Liver (tissue), 9 donors: Measurements from ENCODE around the gene KLHDC7B. TPM values are rescaled to one million over a fixed set of nuclear protein-coding genes. Genes with fewer than 3 reads are reported as not detected.

ENCODE experiments used
- DNase-seq: peaks from one replicate; pipeline ENCODE4 v3.0.0-alpha.2; 2017; ENCODE audit warnings: low spot score
- H3K27ac ChIP-seq, 2 donors: one replicate each; pipeline ENCODE4 v1.7.0; 2013; ENCODE audit warnings: inconsistent platforms in 2 of 2, low read length in 2 of 2, control low read depth in 1 of 2, low read depth in 1 of 2, mild to moderate bottlenecking in 1 of 2
- H3K27me3 ChIP-seq, 4 donors: one replicate each; pipeline versions ENCODE4 v1.6.1 to v1.7.0; 2013; ENCODE audit warnings: low read length in 3 of 4, inconsistent platforms in 1 of 4, mild to moderate bottlenecking in 1 of 4, moderate library complexity in 1 of 4; ENCODE audit not compliant: control insufficient read depth in 4 of 4, insufficient read depth in 4 of 4
- H3K36me3 ChIP-seq, 4 donors: one replicate each; pipeline versions ENCODE4 v1.6.1 to v1.7.0; 2013; ENCODE audit warnings: low read length in 3 of 4, mild to moderate bottlenecking in 3 of 4, low read depth in 1 of 4, moderate library complexity in 1 of 4; ENCODE audit not compliant: control insufficient read depth in 4 of 4, insufficient read depth in 3 of 4
- H3K4me1 ChIP-seq, 4 donors: one replicate each; pipeline versions ENCODE4 v1.6.1 to v1.7.0; 2013; ENCODE audit warnings: low read length in 3 of 4, mild to moderate bottlenecking in 3 of 4, moderate library complexity in 1 of 4; ENCODE audit not compliant: control insufficient read depth in 4 of 4, insufficient read depth in 4 of 4
- H3K4me3 ChIP-seq, 3 donors: one replicate each; pipeline versions ENCODE4 v1.6.1 to v1.7.0; 2013; ENCODE audit warnings: low read length in 3 of 3, control low read depth in 1 of 3, low read depth in 1 of 3, mild to moderate bottlenecking in 1 of 3
- H3K9ac ChIP-seq, 2 donors: one replicate each; pipeline ENCODE4 v1.7.0; 2013; ENCODE audit warnings: low read length in 2 of 2, mild to moderate bottlenecking in 2 of 2, moderate library complexity in 2 of 2, control low read depth in 1 of 2, low read depth in 1 of 2
- H3K9me3 ChIP-seq, 4 donors: one replicate each; pipeline versions ENCODE4 v1.6.1 to v1.7.0; 2013; ENCODE audit warnings: low read length in 3 of 4; ENCODE audit not compliant: control insufficient read depth in 4 of 4
- EGR1 ChIP-seq, 2 donors: IDR thresholded peaks; 2 replicates each; pipeline ENCODE4 v1.6.1; 2016 to 2018; ENCODE audit warnings: antibody characterized with exemption in 2 of 2, low read depth in 2 of 2
- FOXA1 ChIP-seq: IDR thresholded peaks from 2 replicates; pipeline ENCODE4 v1.6.1; 2016; ENCODE audit warnings: antibody characterized with exemption
- FOXA2 ChIP-seq: IDR thresholded peaks from 2 replicates; pipeline ENCODE4 v1.6.1; 2016; ENCODE audit warnings: antibody characterized with exemption
- HNF4A ChIP-seq, 2 donors: conservative IDR thresholded peaks; 2 replicates each; pipeline ENCODE4 v1.6.1; 2016; ENCODE audit warnings: antibody characterized with exemption in 2 of 2, mild to moderate bottlenecking in 2 of 2
- HNF4G ChIP-seq: IDR thresholded peaks from 2 replicates; pipeline ENCODE4 v1.6.1; 2016; ENCODE audit warnings: antibody characterized with exemption
- JUND ChIP-seq, 2 donors: IDR thresholded peaks; 2 replicates each; pipeline ENCODE4 v1.6.1; 2016; ENCODE audit warnings: antibody characterized with exemption in 2 of 2
- NR2F2 ChIP-seq: IDR thresholded peaks from 2 replicates; pipeline ENCODE4 v1.6.1; 2016; ENCODE audit warnings: antibody characterized with exemption
- RAD21 ChIP-seq, 2 donors: IDR thresholded peaks; 2 replicates each; pipeline ENCODE4 v1.6.1; 2016; ENCODE audit warnings: antibody characterized with exemption in 2 of 2, mild to moderate bottlenecking in 2 of 2
- RXRA ChIP-seq, 2 donors: IDR thresholded peaks; 2 replicates each; pipeline ENCODE4 v1.6.1; 2017 to 2018; ENCODE audit warnings: antibody characterized with exemption in 2 of 2, mild to moderate bottlenecking in 1 of 2
- SP1 ChIP-seq: IDR thresholded peaks from 2 replicates; pipeline ENCODE4 v1.6.1; 2018; ENCODE audit warnings: antibody characterized with exemption, mild to moderate bottlenecking
- TAF1 ChIP-seq: conservative IDR thresholded peaks from 2 replicates; pipeline ENCODE4 v1.6.1; 2016; ENCODE audit warnings: antibody characterized with exemption, mild to moderate bottlenecking
- YY1 ChIP-seq: IDR thresholded peaks from 2 replicates; pipeline ENCODE4 v1.6.1; 2016; ENCODE audit warnings: antibody characterized with exemption, mild to moderate bottlenecking
- WGBS: extraction: QIAGEN DNeasy Blood & Tissue Kit; methylation state at CpG from one replicate; pipeline ENCODE4 v1.1.7; 2013; 5-methylcytosine and 5-hydroxymethylcytosine counted together
- polyA plus RNA-seq, 2 donors: library from polyadenylated mRNA; stranded (reverse) in 1 of 2; unstranded in 1 of 2; fragments of 200-250 nt in 1 of 2; fragments of >200 nt in 1 of 2; fragmentation: Nextera tagmentation in 1 of 2; extraction: Ambion mirVana in 1 of 2; gene quantifications; one replicate each; pipeline versions ENCODE4 v1.2.1 to v1.2.3, GENCODE V29; 2013 to 2015
- total RNA-seq, 2 donors: library from RNA; depleted of rRNA; stranded (reverse); fragments of >200 nt; gene quantifications; one replicate each; pipeline ENCODE4 v1.2.3, GENCODE V29; 2014
- TF ChIP-seq, protein P1 (sequence below): IDR thresholded peaks from 2 replicates; pipeline ENCODE4 v1.6.1; 2016; ENCODE audit warnings: antibody characterized with exemption
- TF ChIP-seq, protein P2 (sequence below): IDR thresholded peaks from 2 replicates; pipeline ENCODE4 v1.6.1; 2016; ENCODE audit warnings: antibody characterized with exemption
- TF ChIP-seq, protein P3 (sequence below): IDR thresholded peaks from 2 replicates; pipeline ENCODE4 v1.6.1; 2016; ENCODE audit warnings: antibody characterized with exemption
- TF ChIP-seq, protein P4 (sequence below): fragments of 150-350 bp; IDR thresholded peaks from 2 replicates; pipeline ENCODE4 v1.5.1; 2017; ENCODE audit warnings: improper control_type of control experiment, low read depth, low read length; ENCODE audit not compliant: missing input control
- TF ChIP-seq, protein P5 (sequence below): IDR thresholded peaks from 2 replicates; pipeline ENCODE4 v1.6.1; 2016; ENCODE audit warnings: antibody characterized with exemption, mild to moderate bottlenecking
- donor health status: healthy.
- donor health status: healthy.
- donor health status: healthy.
- donor health status: healthy.
- donor health status: healthy.

The KLHDC7B gene
- total and polyA plus RNA-seq, 4 donors = 0.08 to 0.16 (median 0.08) TPM; not detected in 1

DNA sequence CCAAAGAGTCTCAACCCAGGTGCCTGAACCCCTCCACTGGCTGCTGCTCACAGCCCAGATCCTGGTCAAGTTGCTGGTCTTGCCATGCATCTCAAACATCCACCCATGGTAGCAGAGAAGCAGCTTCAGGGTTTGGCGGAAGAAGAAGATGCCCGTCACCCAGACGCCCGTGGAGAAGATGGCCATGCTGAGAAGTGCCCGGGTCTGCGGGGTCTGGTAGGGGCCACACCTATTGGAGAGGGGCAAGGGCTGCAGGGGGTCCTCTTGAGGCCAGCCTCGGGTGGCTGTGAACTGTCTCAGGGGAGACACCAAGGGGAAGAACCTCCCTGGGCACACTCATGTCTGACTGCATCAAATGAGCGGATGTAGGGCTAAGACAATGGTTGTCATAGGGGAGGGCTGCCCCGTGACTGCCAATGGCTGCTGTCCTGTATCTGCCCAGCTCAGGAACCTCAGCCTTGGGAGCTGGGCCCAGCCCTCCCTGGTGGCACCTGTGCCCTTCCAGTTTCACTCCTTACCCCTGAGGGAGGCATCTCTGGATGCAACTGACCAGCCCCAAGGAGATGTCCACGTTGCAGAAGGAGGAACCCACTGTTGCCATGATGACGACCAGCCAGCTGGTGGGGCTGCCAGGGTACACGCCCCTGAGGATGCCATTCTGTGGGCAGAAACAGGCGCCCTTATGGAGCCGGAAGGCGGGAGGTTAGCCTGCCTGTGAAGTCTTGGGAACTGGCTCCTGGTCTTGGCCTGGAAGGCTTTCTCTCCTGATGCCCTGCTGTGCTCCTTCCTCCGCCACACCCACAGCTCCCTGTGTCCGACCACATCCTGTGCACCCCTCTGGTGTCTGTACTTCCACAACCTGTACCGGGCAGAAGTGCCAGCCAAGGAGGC, 31.4 kb downstream of the KLHDC7B start:
- Histone ChIP-seq H3K4me1 (peaks cover 6 to 16% (median 13%) of the 10 kb centered on the region in 4 donors), H3K27me3 (no peaks in the 10 kb centered on the region), H3K9me3 (no peaks in the 10 kb centered on the region), H3K9ac (no peak overlapping the region), H3K36me3 (peaks cover 0 to 5% (median under 1%) of the 10 kb centered on the region in 4 donors), H3K4me3 (no peak overlapping the region), H3K27ac (no peak overlapping the region)
- WGBS = 88% methylated on average over 18 of the region's 18 CpGs
- TF ChIP-seq RAD21 (IDR thresholded peaks at IDR 0.05) (no peak), SP1 (no peak), TAF1 (no peak), EGR1 (IDR thresholded peaks at IDR 0.05; ENCODE audit: low read depth in 2 of 2) (no peak), NR2F2 (no peak), JUND (IDR thresholded peaks at IDR 0.05) (no peak), FOXA2 (no peak), FOXA1 (no peak), HNF4G (no peak), HNF4A (conservative IDR thresholded peaks at IDR 0.05) (no peak), YY1 (no peak), RXRA (IDR thresholded peaks at IDR 0.05) (no peak)
- TF ChIP-seq, protein P1, sequence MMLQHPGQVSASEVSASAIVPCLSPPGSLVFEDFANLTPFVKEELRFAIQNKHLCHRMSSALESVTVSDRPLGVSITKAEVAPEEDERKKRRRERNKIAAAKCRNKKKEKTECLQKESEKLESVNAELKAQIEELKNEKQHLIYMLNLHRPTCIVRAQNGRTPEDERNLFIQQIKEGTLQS = no peak
- TF ChIP-seq, protein P2, sequence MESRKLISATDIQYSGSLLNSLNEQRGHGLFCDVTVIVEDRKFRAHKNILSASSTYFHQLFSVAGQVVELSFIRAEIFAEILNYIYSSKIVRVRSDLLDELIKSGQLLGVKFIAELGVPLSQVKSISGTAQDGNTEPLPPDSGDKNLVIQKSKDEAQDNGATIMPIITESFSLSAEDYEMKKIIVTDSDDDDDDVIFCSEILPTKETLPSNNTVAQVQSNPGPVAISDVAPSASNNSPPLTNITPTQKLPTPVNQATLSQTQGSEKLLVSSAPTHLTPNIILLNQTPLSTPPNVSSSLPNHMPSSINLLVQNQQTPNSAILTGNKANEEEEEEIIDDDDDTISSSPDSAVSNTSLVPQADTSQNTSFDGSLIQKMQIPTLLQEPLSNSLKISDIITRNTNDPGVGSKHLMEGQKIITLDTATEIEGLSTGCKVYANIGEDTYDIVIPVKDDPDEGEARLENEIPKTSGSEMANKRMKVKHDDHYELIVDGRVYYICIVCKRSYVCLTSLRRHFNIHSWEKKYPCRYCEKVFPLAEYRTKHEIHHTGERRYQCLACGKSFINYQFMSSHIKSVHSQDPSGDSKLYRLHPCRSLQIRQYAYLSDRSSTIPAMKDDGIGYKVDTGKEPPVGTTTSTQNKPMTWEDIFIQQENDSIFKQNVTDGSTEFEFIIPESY = no peak
- DNase-seq = no peak

DNA sequence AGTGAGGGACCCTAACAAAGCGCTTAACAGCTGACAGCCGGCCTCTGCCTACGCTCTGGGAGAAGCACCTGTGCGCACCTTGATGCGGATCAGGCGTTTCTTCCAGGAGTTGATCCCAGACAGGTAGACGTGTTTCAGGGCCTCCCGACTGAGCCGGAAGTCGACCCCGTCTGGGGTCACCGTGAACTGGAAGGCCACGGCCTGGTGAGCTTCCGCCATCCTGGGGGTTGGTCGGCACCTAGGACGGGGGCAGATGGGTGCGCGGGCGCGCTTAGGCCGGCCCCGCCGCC, 31.9 kb downstream of the KLHDC7B start:
- Histone ChIP-seq H3K9me3 (no peaks in the 10 kb centered on the region), H3K27me3 (no peaks in the 10 kb centered on the region), H3K36me3 (peaks cover 0 to 1% (median 0%) of the 10 kb centered on the region in 4 donors), H3K4me3 (no peak overlapping the region), H3K27ac (no peak overlapping the region), H3K9ac (no peak overlapping the region), H3K4me1 (peaks cover 7 to 16% (median 13%) of the 10 kb centered on the region in 4 donors)
- DNase-seq = no peak
- 72% methylated on average over 23 of the region's 23 CpGs for WGBS
- TF ChIP-seq, protein P3, sequence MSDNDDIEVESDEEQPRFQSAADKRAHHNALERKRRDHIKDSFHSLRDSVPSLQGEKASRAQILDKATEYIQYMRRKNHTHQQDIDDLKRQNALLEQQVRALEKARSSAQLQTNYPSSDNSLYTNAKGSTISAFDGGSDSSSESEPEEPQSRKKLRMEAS = no peak
- TF ChIP-seq SP1 (no peak), HNF4G (no peak), JUND (IDR thresholded peaks at IDR 0.05) (no peak), RAD21 (IDR thresholded peaks at IDR 0.05) (no peak), NR2F2 (no peak), FOXA2 (no peak)
- TF ChIP-seq, protein P4, sequence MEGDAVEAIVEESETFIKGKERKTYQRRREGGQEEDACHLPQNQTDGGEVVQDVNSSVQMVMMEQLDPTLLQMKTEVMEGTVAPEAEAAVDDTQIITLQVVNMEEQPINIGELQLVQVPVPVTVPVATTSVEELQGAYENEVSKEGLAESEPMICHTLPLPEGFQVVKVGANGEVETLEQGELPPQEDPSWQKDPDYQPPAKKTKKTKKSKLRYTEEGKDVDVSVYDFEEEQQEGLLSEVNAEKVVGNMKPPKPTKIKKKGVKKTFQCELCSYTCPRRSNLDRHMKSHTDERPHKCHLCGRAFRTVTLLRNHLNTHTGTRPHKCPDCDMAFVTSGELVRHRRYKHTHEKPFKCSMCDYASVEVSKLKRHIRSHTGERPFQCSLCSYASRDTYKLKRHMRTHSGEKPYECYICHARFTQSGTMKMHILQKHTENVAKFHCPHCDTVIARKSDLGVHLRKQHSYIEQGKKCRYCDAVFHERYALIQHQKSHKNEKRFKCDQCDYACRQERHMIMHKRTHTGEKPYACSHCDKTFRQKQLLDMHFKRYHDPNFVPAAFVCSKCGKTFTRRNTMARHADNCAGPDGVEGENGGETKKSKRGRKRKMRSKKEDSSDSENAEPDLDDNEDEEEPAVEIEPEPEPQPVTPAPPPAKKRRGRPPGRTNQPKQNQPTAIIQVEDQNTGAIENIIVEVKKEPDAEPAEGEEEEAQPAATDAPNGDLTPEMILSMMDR = no peak
- TF ChIP-seq, protein P5, sequence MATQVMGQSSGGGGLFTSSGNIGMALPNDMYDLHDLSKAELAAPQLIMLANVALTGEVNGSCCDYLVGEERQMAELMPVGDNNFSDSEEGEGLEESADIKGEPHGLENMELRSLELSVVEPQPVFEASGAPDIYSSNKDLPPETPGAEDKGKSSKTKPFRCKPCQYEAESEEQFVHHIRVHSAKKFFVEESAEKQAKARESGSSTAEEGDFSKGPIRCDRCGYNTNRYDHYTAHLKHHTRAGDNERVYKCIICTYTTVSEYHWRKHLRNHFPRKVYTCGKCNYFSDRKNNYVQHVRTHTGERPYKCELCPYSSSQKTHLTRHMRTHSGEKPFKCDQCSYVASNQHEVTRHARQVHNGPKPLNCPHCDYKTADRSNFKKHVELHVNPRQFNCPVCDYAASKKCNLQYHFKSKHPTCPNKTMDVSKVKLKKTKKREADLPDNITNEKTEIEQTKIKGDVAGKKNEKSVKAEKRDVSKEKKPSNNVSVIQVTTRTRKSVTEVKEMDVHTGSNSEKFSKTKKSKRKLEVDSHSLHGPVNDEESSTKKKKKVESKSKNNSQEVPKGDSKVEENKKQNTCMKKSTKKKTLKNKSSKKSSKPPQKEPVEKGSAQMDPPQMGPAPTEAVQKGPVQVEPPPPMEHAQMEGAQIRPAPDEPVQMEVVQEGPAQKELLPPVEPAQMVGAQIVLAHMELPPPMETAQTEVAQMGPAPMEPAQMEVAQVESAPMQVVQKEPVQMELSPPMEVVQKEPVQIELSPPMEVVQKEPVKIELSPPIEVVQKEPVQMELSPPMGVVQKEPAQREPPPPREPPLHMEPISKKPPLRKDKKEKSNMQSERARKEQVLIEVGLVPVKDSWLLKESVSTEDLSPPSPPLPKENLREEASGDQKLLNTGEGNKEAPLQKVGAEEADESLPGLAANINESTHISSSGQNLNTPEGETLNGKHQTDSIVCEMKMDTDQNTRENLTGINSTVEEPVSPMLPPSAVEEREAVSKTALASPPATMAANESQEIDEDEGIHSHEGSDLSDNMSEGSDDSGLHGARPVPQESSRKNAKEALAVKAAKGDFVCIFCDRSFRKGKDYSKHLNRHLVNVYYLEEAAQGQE = no peak
